GM23338 (cell line): Measurements from ENCODE around the gene RTN3.

Experiments
- CREB1 ChIP-seq: fragments of 250-450 bp; sonication (Bioruptor Pico); IDR thresholded peaks from 2 replicates; pipeline ENCODE4 v1.5.0; 2020; ENCODE audit warnings: low read depth, mild to moderate bottlenecking, moderate library complexity
- CTCF ChIP-seq, 2 experiments: fragments of 200-600 bp in 1 of 2; sonication (generic) in 1 of 2; conservative IDR thresholded peaks; 2 replicates each; pipeline versions ENCODE4 v1.5.1 to v1.6.1; 2016 to 2017; ENCODE audit warnings: antibody characterized with exemption in 2 of 2, low read depth in 2 of 2, mild to moderate bottlenecking in 2 of 2, moderate library complexity in 1 of 2
- EZH2 ChIP-seq: fragments of 200-600 bp; sonication (generic); IDR thresholded peaks from one replicate; pipeline ENCODE4 v1.8.0; 2017; ENCODE audit warnings: antibody characterized with exemption, mild to moderate bottlenecking, low read depth; ENCODE audit not compliant: unreplicated experiment
- EZH2phosphoT487 ChIP-seq: fragments of 200-600 bp; sonication (generic); IDR thresholded peaks from one replicate; pipeline ENCODE4 v1.8.1; 2018; ENCODE audit warnings: antibody characterized with exemption; ENCODE audit not compliant: unreplicated experiment
- JUNB ChIP-seq: IDR thresholded peaks from one replicate; pipeline ENCODE4 v1.6.1; 2016; ENCODE audit warnings: antibody characterized with exemption; ENCODE audit not compliant: unreplicated experiment
- NANOG ChIP-seq: IDR thresholded peaks from 2 replicates; pipeline ENCODE4 v1.6.1; 2016; ENCODE audit warnings: antibody characterized with exemption, borderline replicate concordance
- POLR2AphosphoS5 ChIP-seq: IDR thresholded peaks from 2 replicates; pipeline ENCODE4 v1.6.1; 2016; ENCODE audit warnings: antibody characterized with exemption, low read depth
- TF ChIP-seq, protein P1 (sequence below): IDR thresholded peaks from one replicate; pipeline ENCODE4 v1.6.1; 2018; ENCODE audit warnings: antibody characterized with exemption; ENCODE audit not compliant: unreplicated experiment

- no peak for TF ChIP-seq JUNB
- no peak for TF ChIP-seq POLR2AphosphoS5
- no peak for TF ChIP-seq EZH2phosphoT487
- TF ChIP-seq, protein P1, sequence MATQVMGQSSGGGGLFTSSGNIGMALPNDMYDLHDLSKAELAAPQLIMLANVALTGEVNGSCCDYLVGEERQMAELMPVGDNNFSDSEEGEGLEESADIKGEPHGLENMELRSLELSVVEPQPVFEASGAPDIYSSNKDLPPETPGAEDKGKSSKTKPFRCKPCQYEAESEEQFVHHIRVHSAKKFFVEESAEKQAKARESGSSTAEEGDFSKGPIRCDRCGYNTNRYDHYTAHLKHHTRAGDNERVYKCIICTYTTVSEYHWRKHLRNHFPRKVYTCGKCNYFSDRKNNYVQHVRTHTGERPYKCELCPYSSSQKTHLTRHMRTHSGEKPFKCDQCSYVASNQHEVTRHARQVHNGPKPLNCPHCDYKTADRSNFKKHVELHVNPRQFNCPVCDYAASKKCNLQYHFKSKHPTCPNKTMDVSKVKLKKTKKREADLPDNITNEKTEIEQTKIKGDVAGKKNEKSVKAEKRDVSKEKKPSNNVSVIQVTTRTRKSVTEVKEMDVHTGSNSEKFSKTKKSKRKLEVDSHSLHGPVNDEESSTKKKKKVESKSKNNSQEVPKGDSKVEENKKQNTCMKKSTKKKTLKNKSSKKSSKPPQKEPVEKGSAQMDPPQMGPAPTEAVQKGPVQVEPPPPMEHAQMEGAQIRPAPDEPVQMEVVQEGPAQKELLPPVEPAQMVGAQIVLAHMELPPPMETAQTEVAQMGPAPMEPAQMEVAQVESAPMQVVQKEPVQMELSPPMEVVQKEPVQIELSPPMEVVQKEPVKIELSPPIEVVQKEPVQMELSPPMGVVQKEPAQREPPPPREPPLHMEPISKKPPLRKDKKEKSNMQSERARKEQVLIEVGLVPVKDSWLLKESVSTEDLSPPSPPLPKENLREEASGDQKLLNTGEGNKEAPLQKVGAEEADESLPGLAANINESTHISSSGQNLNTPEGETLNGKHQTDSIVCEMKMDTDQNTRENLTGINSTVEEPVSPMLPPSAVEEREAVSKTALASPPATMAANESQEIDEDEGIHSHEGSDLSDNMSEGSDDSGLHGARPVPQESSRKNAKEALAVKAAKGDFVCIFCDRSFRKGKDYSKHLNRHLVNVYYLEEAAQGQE, result no peak
- no peak for TF ChIP-seq CTCF (conservative IDR thresholded peaks at IDR 0.05; ENCODE audit: low read depth in 2 of 2)
- no peak for TF ChIP-seq EZH2
- no peak for TF ChIP-seq CREB1 (CRISPR knock-in tag)
- no peak for TF ChIP-seq NANOG
Measured at GRCh38 chr11:63795066-63795465, 113.8 kb downstream of the RTN3 start.
